Bladder microvascular endothelial cell (primary cell): Measurements from ENCODE around the gene FGF9. TPM values are rescaled to one million over a fixed set of nuclear protein-coding genes. Genes with fewer than 3 reads are reported as not detected.

Source experiments
- total RNA-seq: library from RNA; depleted of rRNA; stranded (reverse); fragments of >200 nt; gene quantifications from 2 replicates; pipeline ENCODE4 v1.2.3, GENCODE V29; 2014

Gene FGF9
- 0.06 TPM in 1 of 2 replicates, not detected in the other for total RNA-seq

GRCh38 chr13:21670883-21671619 is at the start of gene FGF9:
Gene FGF9, plus strand, starts transcription at chr13:21671073. Its CDS starts 840 bp downstream, at chr13:21671913.

Other genes starting within 250 kb of the FGF9 start
- 54.7 and 74.1 TPM in 2 replicates for gene ZDHHC20, start 211.8 kb upstream of the FGF9 start, total RNA-seq
- gene MICU2, start 66.9 kb upstream of the FGF9 start, total RNA-seq: 23.8 and 50.5 TPM in 2 replicates